Prostate gland (tissue), 2 donors: Measurements from ENCODE around the gene FASLG. TPM values are rescaled to one million over a fixed set of nuclear protein-coding genes. Genes with fewer than 3 reads are reported as not detected.

Experiments
- DNase-seq: peaks from one replicate; pipeline ENCODE4 v3.0.0-alpha.2; 2019; ENCODE audit warnings: low spot score
- H3K27ac ChIP-seq, 2 donors: fragments of 200-600 bp; sonication (generic); 2 replicates each; pipeline ENCODE4 v1.5.1; 2017 to 2019
- H3K27me3 ChIP-seq: fragments of 200-600 bp; sonication (generic); replicated peaks from 2 replicates; pipeline ENCODE4 v1.5.1; 2019; ENCODE audit not compliant: insufficient read depth
- H3K36me3 ChIP-seq, 2 donors: fragments of 200-600 bp; sonication (generic); 1 replicate in 1 of 2; 2 replicates in 1 of 2; pipeline versions ENCODE4 v1.5.1 to v1.8.1; 2017 to 2019
- H3K4me1 ChIP-seq: fragments of 200-600 bp; sonication (generic); replicated peaks from 2 replicates; pipeline ENCODE4 v1.5.1; 2019
- H3K4me3 ChIP-seq, 2 donors: fragments of 200-600 bp; sonication (generic); 2 replicates each; pipeline ENCODE4 v1.5.1; 2017 to 2019
- H3K9me3 ChIP-seq: fragments of 200-600 bp; sonication (generic); 2 replicates; pipeline ENCODE4 v1.5.1; 2017
- CTCF ChIP-seq, 4 experiments: fragments of 200-600 bp in 2 of 4; fragments of 450-650 bp in 2 of 4; sonication (generic) in 2 of 4; IDR thresholded peaks; 1 replicate in 3 of 4; 2 replicates in 1 of 4; pipeline ENCODE4 v1.5.1; 2016 to 2019; ENCODE audit warnings: antibody characterized with exemption in 4 of 4, mild to moderate bottlenecking in 2 of 4, moderate library complexity in 2 of 4
- POLR2A ChIP-seq: fragments of 450-650 bp; IDR thresholded peaks from one replicate; pipeline ENCODE4 v1.6.1; 2016; ENCODE audit warnings: antibody characterized with exemption, mild to moderate bottlenecking
- POLR2AphosphoS5 ChIP-seq: sonication (generic); formaldehyde crosslinking; IDR thresholded peaks from one replicate; pipeline ENCODE4 v1.6.1; 2017; ENCODE audit warnings: antibody characterized with exemption
- WGBS: methylation state at CpG from one replicate; pipeline ENCODE4 v1.1.5; 2018; 5-methylcytosine and 5-hydroxymethylcytosine counted together
- intact Hi-C: fragments of 100-400 bp; cut with DNase I; formaldehyde crosslinking; loops from one replicate; pipeline ENCODE4 v1.14.2; 2022
- total RNA-seq, 2 donors: library from RNA; depleted of rRNA; stranded (reverse); fragments of >200 nt; gene quantifications; one replicate each; pipeline ENCODE4 v1.1.0, GENCODE V29; 2016

Gene FASLG
- total RNA-seq, 2 donors from 2014 or later: not detected

- H3K36me3 ChIP-seq: no peaks in the 10 kb centered on the region
- H3K27me3 ChIP-seq: no peaks in the 10 kb centered on the region
- H3K4me3 ChIP-seq: no peak overlapping the region
- WGBS: 90% methylated on average over 4 of the region's 4 CpGs
- intact Hi-C loops: no loop called here
- no peak for DNase-seq
- no peaks in the 10 kb centered on the region for H3K9me3 ChIP-seq
- no peak overlapping the region for H3K27ac ChIP-seq
- TF ChIP-seq POLR2AphosphoS5 (no peak), POLR2A (no peak), CTCF (IDR thresholded peaks at IDR 0.05) (no peak)
- H3K4me1 ChIP-seq: no peaks in the 10 kb centered on the region
Measured at GRCh38 chr1:172670316-172670715, 11.4 kb downstream of the FASLG start.

GRCh38 chr1:172670791-172671190 lies 11.9 kb downstream of the FASLG start:
- no peak for TF ChIP-seq POLR2A
- no peak for TF ChIP-seq CTCF (IDR thresholded peaks at IDR 0.05)
- TF ChIP-seq POLR2AphosphoS5: no peak

GRCh38 chr1:172671591-172671990 lies 12.7 kb downstream of the FASLG start:
- no peaks in the 10 kb centered on the region for H3K27me3 ChIP-seq
- H3K4me3 ChIP-seq: no peak overlapping the region
- no peaks in the 10 kb centered on the region for H3K4me1 ChIP-seq
- no peaks in the 10 kb centered on the region for H3K36me3 ChIP-seq
- H3K27ac ChIP-seq: no peak overlapping the region
- no peaks in the 10 kb centered on the region for H3K9me3 ChIP-seq
- intact Hi-C loops: no loop called here
- TF ChIP-seq CTCF (IDR thresholded peaks at IDR 0.05) (no peak), POLR2A (no peak), POLR2AphosphoS5 (no peak)
- no peak for DNase-seq

More at GRCh38 chr1:172670791-172671190, 11.9 kb downstream of the FASLG start:
- 83% methylated on average over 4 of the region's 4 CpGs for WGBS
- no peak for DNase-seq
- intact Hi-C loops: no loop called here
- Histone ChIP-seq H3K4me3 (no peak overlapping the region), H3K9me3 (no peaks in the 10 kb centered on the region), H3K27me3 (no peaks in the 10 kb centered on the region), H3K36me3 (no peaks in the 10 kb centered on the region), H3K27ac (no peak overlapping the region), H3K4me1 (no peaks in the 10 kb centered on the region)

- H3K4me3 ChIP-seq: no peak overlapping the region
- no peaks in the 10 kb centered on the region for H3K4me1 ChIP-seq
- intact Hi-C loops: no loop called here
- H3K27me3 ChIP-seq: no peaks in the 10 kb centered on the region
- no peaks in the 10 kb centered on the region for H3K36me3 ChIP-seq
- no peak for TF ChIP-seq POLR2AphosphoS5
- no peak for TF ChIP-seq CTCF (IDR thresholded peaks at IDR 0.05)
- TF ChIP-seq POLR2A: no peak
- no peak for DNase-seq
- 55% methylated on average over 2 of the region's 2 CpGs for WGBS
- H3K27ac ChIP-seq: no peak overlapping the region
- no peaks in the 10 kb centered on the region for H3K9me3 ChIP-seq
Measured at GRCh38 chr1:172672720-172673119, 13.8 kb downstream of the FASLG start.

GRCh38 chr1:172673761-172674160 lies 14.9 kb downstream of the FASLG start:
- Histone ChIP-seq H3K9me3 (no peaks in the 10 kb centered on the region), H3K27me3 (no peaks in the 10 kb centered on the region), H3K27ac (no peak overlapping the region), H3K4me1 (no peaks in the 10 kb centered on the region), H3K36me3 (no peaks in the 10 kb centered on the region), H3K4me3 (no peak overlapping the region)
- DNase-seq: no peak
- intact Hi-C loops: no loop called here
- WGBS: 64% methylated on average over 2 of the region's 2 CpGs
- TF ChIP-seq POLR2A: no peak
- no peak for TF ChIP-seq CTCF (IDR thresholded peaks at IDR 0.05)
- TF ChIP-seq POLR2AphosphoS5: no peak
